Measurements from ENCODE around the gene CCNI2. TPM values are rescaled to one million over a fixed set of nuclear protein-coding genes. Genes with fewer than 3 reads are reported as not detected.

The CCNI2 gene
- total RNA-seq, 1 donor from 2014 or later = 2.5 TPM

- TF ChIP-seq CTCF (IDR thresholded peaks at IDR 0.05; ENCODE audit: unreplicated experiment) = no peak
- no peak overlapping the region for H3K27ac Mint-ChIP-seq
- DNase-seq (ENCODE audit: low spot score in 2 of 2, unreplicated experiment in 2 of 2) = peak in 1 of 2 experiments; percentile 34
- H3K9me3 Mint-ChIP-seq = no peaks in the 10 kb centered on the region
- H3K36me3 Mint-ChIP-seq = peaks cover 22% of the 10 kb centered on the region
- H3K4me1 Mint-ChIP-seq = no peaks in the 10 kb centered on the region
- no peaks in the 10 kb centered on the region for H3K27me3 Mint-ChIP-seq (ENCODE audit: low read depth)
- H3K4me3 Mint-ChIP-seq = no peak overlapping the region
Observed at GRCh38 chr5:132764671-132765238, 17.5 kb downstream of the CCNI2 start.

GRCh38 chr5:132765311-132766019 is 18.2 kb downstream of the CCNI2 start:
- no peak overlapping the region for H3K27ac Mint-ChIP-seq
- peak in 1 of 2 experiments; percentile 29 for DNase-seq (ENCODE audit: low spot score in 2 of 2, unreplicated experiment in 2 of 2)
- H3K9me3 Mint-ChIP-seq = no peaks in the 10 kb centered on the region
- H3K4me3 Mint-ChIP-seq = no peak overlapping the region
- TF ChIP-seq CTCF (IDR thresholded peaks at IDR 0.05; ENCODE audit: unreplicated experiment) = no peak
- no peaks in the 10 kb centered on the region for H3K4me1 Mint-ChIP-seq
- H3K36me3 Mint-ChIP-seq = peaks cover 17% of the 10 kb centered on the region
- H3K27me3 Mint-ChIP-seq (ENCODE audit: low read depth) = no peaks in the 10 kb centered on the region

GRCh38 chr5:132766020-132766805 is 19.0 kb downstream of the CCNI2 start:
- H3K9me3 Mint-ChIP-seq = no peaks in the 10 kb centered on the region
- no peak for TF ChIP-seq CTCF (IDR thresholded peaks at IDR 0.05; ENCODE audit: unreplicated experiment)
- DNase-seq (ENCODE audit: low spot score in 2 of 2, unreplicated experiment in 2 of 2) = no peak
- H3K36me3 Mint-ChIP-seq = peaks cover 14% of the 10 kb centered on the region
- H3K4me3 Mint-ChIP-seq = no peak overlapping the region
- no peaks in the 10 kb centered on the region for H3K27me3 Mint-ChIP-seq (ENCODE audit: low read depth)
- no peak overlapping the region for H3K27ac Mint-ChIP-seq
- H3K4me1 Mint-ChIP-seq = no peaks in the 10 kb centered on the region

- Mint-ChIP-seq H3K27ac (no peak overlapping the region), H3K36me3 (peaks cover 11% of the 10 kb centered on the region), H3K4me1 (no peaks in the 10 kb centered on the region), H3K4me3 (no peak overlapping the region), H3K27me3 (ENCODE audit: low read depth) (no peaks in the 10 kb centered on the region), H3K9me3 (no peaks in the 10 kb centered on the region)
- no peak for DNase-seq (ENCODE audit: low spot score in 2 of 2, unreplicated experiment in 2 of 2)
- TF ChIP-seq CTCF (IDR thresholded peaks at IDR 0.05; ENCODE audit: unreplicated experiment) = no peak
Observed at GRCh38 chr5:132766806-132767055, 19.5 kb downstream of the CCNI2 start.

GRCh38 chr5:132767150-132767549 is 19.9 kb downstream of the CCNI2 start:
- Mint-ChIP-seq H3K36me3 (peaks cover 11% of the 10 kb centered on the region), H3K9me3 (no peaks in the 10 kb centered on the region), H3K4me3 (no peak overlapping the region), H3K27ac (no peak overlapping the region), H3K27me3 (ENCODE audit: low read depth) (no peaks in the 10 kb centered on the region), H3K4me1 (peaks cover 2% of the 10 kb centered on the region)
- TF ChIP-seq CTCF (IDR thresholded peaks at IDR 0.05; ENCODE audit: unreplicated experiment) = no peak
- no peak for DNase-seq (ENCODE audit: low spot score in 2 of 2, unreplicated experiment in 2 of 2)

Measured in mesothelial cell of epicardium (in vitro differentiated cells).